ENCODE results near the gene FOXO3. TPM values are rescaled to one million over a fixed set of nuclear protein-coding genes. Genes with fewer than 3 reads are reported as not detected.

FOXO3 gene
- total RNA-seq, 1 donor from 2014 or later, result 37.3 TPM

- no peaks in the 10 kb centered on the region for H3K9me3 ChIP-seq (ENCODE audit: insufficient read depth, low read depth, low read length)
- H3K27ac ChIP-seq (ENCODE audit: low read depth, low read length), result no peak overlapping the region
- Mint-ChIP-seq H3K4me3 (ENCODE audit: unreplicated experiment) (no peak overlapping the region), H3K36me3 (ENCODE audit: low read depth, unreplicated experiment) (peaks cover 4% of the 10 kb centered on the region), H3K4me1 (ENCODE audit: low read depth, unreplicated experiment) (peaks cover 12% of the 10 kb centered on the region), H3K27me3 (ENCODE audit: low read depth, unreplicated experiment) (no peaks in the 10 kb centered on the region), H3K27ac (ENCODE audit: unreplicated experiment) (no peak overlapping the region), H3K9me3 (ENCODE audit: unreplicated experiment) (peaks cover 3% of the 10 kb centered on the region)
- DNase-seq (ENCODE audit: low read depth) (no peak), FAIRE-seq (no peak)
- no peak for TF ChIP-seq EZH2 (IDR thresholded peaks at IDR 0.05; ENCODE audit: insufficient read depth, low read length)
- no peak for TF ChIP-seq CTCF (IDR thresholded peaks at IDR 0.05; ENCODE audit: insufficient read depth, low read depth, low read length)
- H3K36me3 ChIP-seq (ENCODE audit: insufficient read depth, low read length), result no peaks in the 10 kb centered on the region
- H3K27me3 ChIP-seq (ENCODE audit: insufficient read depth, low read length), result no peaks in the 10 kb centered on the region
- no peaks in the 10 kb centered on the region for H4K20me1 ChIP-seq (ENCODE audit: insufficient read depth, low read length)
- H2AFZ ChIP-seq (ENCODE audit: low read depth, low read length), result no peak overlapping the region
- no peak overlapping the region for H3K4me2 ChIP-seq (ENCODE audit: low read length)
- H3K9ac ChIP-seq (ENCODE audit: low read length), result no peak overlapping the region
- no peak overlapping the region for H3K4me3 ChIP-seq (ENCODE audit: insufficient read depth, low read depth, low read length)
- peaks cover 1% of the 10 kb centered on the region for H3K4me1 ChIP-seq (ENCODE audit: insufficient read depth, low read length)
- H3K79me2 ChIP-seq (ENCODE audit: insufficient read depth, low read length), result no peaks in the 10 kb centered on the region
Observed at GRCh38 chr6:108694816-108695215, 134.1 kb downstream of the FOXO3 start.

- no peaks in the 10 kb centered on the region for H3K79me2 ChIP-seq (ENCODE audit: insufficient read depth, low read length)
- no peak overlapping the region for H2AFZ ChIP-seq (ENCODE audit: low read depth, low read length)
- H4K20me1 ChIP-seq (ENCODE audit: insufficient read depth, low read length), result no peaks in the 10 kb centered on the region
- no peak overlapping the region for H3K4me3 ChIP-seq (ENCODE audit: insufficient read depth, low read depth, low read length)
- no peaks in the 10 kb centered on the region for H3K36me3 ChIP-seq (ENCODE audit: insufficient read depth, low read length)
- no peak overlapping the region for H3K4me2 ChIP-seq (ENCODE audit: low read length)
- H3K9me3 ChIP-seq (ENCODE audit: insufficient read depth, low read depth, low read length), result peaks cover 8% of the 10 kb centered on the region
- H3K27me3 ChIP-seq (ENCODE audit: insufficient read depth, low read length), result no peaks in the 10 kb centered on the region
- Mint-ChIP-seq H3K9me3 (ENCODE audit: unreplicated experiment) (peaks cover 17% of the 10 kb centered on the region), H3K4me1 (ENCODE audit: low read depth, unreplicated experiment) (peaks cover 2% of the 10 kb centered on the region), H3K27me3 (ENCODE audit: low read depth, unreplicated experiment) (no peaks in the 10 kb centered on the region), H3K36me3 (ENCODE audit: low read depth, unreplicated experiment) (peaks cover 3% of the 10 kb centered on the region), H3K27ac (ENCODE audit: unreplicated experiment) (no peak overlapping the region), H3K4me3 (ENCODE audit: unreplicated experiment) (no peak overlapping the region)
- no peak for FAIRE-seq
- no peak for DNase-seq (ENCODE audit: low read depth)
- no peak overlapping the region for H3K9ac ChIP-seq (ENCODE audit: low read length)
- H3K4me1 ChIP-seq (ENCODE audit: insufficient read depth, low read length), result no peaks in the 10 kb centered on the region
- H3K27ac ChIP-seq (ENCODE audit: low read depth, low read length), result no peak overlapping the region
- TF ChIP-seq CTCF (IDR thresholded peaks at IDR 0.05; ENCODE audit: insufficient read depth, low read depth, low read length) (no peak), EZH2 (IDR thresholded peaks at IDR 0.05; ENCODE audit: insufficient read depth, low read length) (no peak)
Observed at GRCh38 chr6:108697561-108698161, 136.9 kb downstream of the FOXO3 start.

GRCh38 chr6:108698593-108699289, 138.0 kb downstream of the FOXO3 start:
- Histone ChIP-seq H3K4me2 (ENCODE audit: low read length) (no peak overlapping the region), H3K4me3 (ENCODE audit: insufficient read depth, low read depth, low read length) (no peak overlapping the region), H3K9ac (ENCODE audit: low read length) (no peak overlapping the region), H3K9me3 (ENCODE audit: insufficient read depth, low read depth, low read length) (peaks cover 8% of the 10 kb centered on the region), H3K4me1 (ENCODE audit: insufficient read depth, low read length) (no peaks in the 10 kb centered on the region), H3K27ac (ENCODE audit: low read depth, low read length) (no peak overlapping the region), H4K20me1 (ENCODE audit: insufficient read depth, low read length) (no peaks in the 10 kb centered on the region), H3K27me3 (ENCODE audit: insufficient read depth, low read length) (no peaks in the 10 kb centered on the region), H3K36me3 (ENCODE audit: insufficient read depth, low read length) (no peaks in the 10 kb centered on the region), H2AFZ (ENCODE audit: low read depth, low read length) (no peak overlapping the region), H3K79me2 (ENCODE audit: insufficient read depth, low read length) (no peaks in the 10 kb centered on the region)
- Mint-ChIP-seq H3K27ac (ENCODE audit: unreplicated experiment) (no peak overlapping the region), H3K27me3 (ENCODE audit: low read depth, unreplicated experiment) (no peaks in the 10 kb centered on the region), H3K9me3 (ENCODE audit: unreplicated experiment) (peaks cover 18% of the 10 kb centered on the region), H3K4me3 (ENCODE audit: unreplicated experiment) (no peak overlapping the region), H3K36me3 (ENCODE audit: low read depth, unreplicated experiment) (peaks cover 3% of the 10 kb centered on the region), H3K4me1 (ENCODE audit: low read depth, unreplicated experiment) (peaks cover 2% of the 10 kb centered on the region)
- FAIRE-seq (no peak), DNase-seq (ENCODE audit: low read depth) (no peak)
- TF ChIP-seq EZH2 (IDR thresholded peaks at IDR 0.05; ENCODE audit: insufficient read depth, low read length) (no peak), CTCF (IDR thresholded peaks at IDR 0.05; ENCODE audit: insufficient read depth, low read depth, low read length) (no peak)
